NCI-H187 treated with DMSO at 0.1 percent for 48 hours (cell line): ENCODE data around the gene ZDHHC7.
A peak's percentile ranks its signal among the peaks of the same experiment; 100 is the strongest.
"Not testable (repeated sequence)": the region's sequence is repeated elsewhere in the genome, so short reads cannot be mapped to it uniquely, and the experiment has no call there.

Experiments
- DNase-seq: peaks from one replicate; lab custom pipeline; 2025; lab: John Stamatoyannopoulos, UW

The ZDHHC7 gene

DNA sequence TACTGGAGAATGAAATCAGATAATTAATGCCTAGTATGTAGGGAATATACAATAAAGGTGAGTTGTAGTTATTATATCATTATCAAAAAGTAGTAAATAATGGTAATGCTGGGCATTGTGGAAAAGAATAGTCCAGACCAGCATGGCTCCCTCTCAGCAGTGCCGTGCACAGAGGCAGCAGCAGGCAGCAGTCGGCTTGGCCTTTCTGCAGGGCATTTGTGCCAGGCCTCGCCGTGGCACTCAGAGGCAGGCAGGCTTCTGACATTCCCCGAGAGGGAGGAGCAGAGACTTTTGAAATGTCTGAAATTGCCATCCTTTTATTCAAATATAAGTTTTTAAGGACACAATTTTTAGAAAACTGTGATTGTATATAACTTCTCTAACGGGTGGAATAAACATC, 31.3 kb upstream of the ZDHHC7 start:
- no peak for DNase-seq

DNA sequence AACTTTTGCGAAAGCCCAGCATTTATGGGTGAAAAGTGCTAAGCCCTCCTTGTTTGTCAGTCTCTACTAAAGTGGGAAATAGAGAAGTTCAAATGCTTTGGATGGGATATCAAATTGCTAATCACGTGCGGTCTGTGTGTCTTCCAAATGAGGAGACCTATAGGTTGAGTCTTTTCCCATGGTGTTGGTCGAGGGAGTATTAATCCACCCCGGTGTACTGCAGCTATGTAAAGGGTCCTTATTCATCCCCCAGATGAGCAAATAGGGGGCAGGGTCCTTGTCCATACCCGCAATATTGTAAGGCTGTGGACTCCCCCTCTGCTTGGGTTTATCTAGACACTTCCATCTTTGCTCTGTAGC, 30.8 kb upstream of the ZDHHC7 start:
- DNase-seq = no peak

DNA sequence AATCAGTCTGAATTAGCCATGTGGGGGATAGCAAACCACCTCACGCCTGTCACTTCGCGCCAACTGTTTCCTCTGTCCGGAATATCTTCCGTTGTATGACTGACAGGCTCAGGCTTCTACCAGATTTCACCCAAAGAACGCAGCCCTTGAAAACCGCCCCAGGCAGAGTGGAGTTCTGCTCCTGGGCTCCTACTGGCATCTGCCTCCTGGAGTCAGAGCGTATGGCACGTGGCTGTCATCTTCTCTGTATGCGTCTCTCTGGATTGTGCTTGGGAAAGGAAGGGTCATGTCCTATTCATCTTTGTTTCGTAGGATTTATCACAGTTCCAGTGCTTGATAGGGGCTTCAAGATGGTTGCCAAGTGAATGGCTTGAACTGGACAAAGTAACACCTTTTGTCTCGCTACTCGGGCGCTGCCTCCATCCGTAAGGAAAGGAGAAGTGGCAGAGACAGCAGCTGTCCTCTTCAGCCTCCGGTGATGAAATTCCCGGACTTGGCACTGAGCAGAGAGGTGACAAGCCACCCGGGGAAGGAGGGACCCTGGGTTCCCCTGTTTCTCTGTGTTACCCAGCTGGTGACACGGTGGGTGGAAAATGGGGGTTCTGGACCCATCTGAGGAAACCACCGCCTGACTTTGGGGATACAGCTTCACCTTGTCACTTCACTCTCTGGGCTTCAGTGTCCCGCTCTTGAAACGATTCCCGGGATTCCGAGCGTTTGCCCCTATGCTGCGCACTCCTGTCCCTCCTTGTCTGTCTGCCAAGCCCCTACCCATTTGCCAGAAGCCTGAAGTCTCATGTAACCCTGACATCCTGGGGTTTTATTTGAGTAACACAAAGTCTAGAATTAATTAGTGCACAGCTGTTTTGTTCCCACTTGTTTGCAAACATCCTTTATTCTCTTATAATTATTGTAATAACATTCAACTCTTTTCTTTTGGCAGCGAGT, 30.2 kb upstream of the ZDHHC7 start:
- no peak for DNase-seq

DNA sequence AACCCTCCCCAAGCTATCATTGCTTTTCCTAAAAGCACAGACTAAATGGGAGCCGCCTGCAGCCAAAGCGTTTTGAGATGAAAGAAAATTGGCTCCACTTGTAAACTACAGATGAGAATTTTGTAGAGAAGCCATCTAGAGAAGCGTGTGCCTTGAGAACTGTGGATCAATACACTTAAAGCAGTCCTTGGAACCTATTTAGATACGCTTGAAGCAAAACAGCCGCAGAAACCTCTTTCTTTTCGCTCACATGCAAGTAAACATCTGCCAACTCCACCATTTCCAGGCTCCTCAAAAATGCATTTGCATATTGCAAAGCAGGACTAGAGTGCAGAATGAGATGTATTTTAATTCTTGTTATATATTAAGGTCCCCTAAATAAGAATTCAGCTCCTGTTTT, 29.4 kb upstream of the ZDHHC7 start:
- peak; percentile 5 for DNase-seq

DNA sequence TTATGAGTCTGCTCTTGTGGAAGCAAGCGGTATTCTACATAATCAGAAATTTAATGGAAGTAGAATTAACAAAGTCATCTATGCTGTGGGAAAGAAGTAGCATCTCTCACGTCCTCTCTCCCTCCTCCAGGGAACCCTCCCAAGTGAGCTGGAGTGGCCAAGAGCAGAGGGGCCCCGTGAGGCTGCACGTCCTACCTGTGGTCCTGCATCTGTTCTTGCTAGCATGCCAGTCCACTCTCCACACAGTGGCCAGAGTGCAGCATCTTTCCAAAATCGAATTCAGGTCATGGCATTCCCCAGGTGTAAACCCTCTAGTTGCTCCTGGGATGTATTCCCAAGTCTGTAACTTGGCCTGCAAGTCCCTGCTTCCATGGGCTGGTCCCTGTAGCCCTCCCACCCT, 26.4 kb upstream of the ZDHHC7 start:
- no peak for DNase-seq

DNA sequence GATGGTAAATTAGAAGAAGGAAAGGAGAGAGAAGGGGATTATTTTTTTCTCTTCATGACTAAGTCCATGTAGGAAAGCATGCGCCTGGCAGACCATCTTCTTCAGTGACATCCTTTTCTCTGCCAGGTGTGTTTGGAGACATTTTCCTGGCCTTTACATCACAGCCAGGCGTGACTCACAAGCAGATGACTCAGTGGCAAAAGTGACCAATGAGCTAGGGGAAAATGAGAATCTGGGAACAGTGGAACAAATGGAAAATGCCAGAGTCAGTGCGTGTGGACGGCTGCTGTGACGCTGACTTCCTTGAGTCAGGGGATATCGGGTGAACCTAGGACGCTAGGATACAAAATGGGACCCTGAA, 25.7 kb upstream of the ZDHHC7 start:
- no peak for DNase-seq

DNA sequence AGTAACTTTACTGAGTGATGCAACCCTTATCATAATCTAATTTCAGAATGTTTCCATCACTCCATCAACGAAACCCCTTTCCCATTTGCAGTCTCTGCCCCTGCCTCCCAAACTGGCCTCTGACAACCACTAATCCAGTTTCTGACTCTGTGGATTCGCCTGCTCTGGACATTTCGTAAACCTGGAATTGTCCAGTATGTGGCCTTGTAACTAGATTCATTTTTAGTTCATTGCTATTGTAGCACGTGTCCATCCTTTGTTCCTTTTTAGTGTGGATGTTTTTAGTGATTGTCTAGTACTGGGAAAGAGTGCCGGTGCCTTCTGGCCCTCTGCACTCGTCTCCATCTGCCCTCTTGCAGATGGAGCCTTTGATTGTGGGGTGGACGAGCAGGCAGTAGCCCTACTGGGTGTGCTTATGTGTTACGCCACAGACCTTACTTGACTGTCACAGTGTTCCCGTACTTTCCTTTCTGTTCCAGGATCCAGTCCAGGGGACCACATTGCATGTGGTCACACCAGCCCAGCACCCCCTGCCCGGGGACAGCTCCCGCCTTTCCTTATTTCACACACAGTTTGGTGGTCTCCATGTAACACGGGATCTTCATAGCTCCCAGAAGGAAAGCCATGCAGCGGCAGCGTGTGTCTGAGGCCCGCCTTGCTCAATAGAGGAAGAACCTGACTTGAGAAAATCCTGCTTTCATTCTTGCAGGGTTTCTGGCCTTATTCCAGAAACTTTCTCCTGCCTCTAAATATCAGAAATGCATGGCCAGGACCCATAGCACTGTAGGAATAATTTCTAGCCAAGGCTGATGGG, 25.1 kb upstream of the ZDHHC7 start:
- no peak for DNase-seq

DNA sequence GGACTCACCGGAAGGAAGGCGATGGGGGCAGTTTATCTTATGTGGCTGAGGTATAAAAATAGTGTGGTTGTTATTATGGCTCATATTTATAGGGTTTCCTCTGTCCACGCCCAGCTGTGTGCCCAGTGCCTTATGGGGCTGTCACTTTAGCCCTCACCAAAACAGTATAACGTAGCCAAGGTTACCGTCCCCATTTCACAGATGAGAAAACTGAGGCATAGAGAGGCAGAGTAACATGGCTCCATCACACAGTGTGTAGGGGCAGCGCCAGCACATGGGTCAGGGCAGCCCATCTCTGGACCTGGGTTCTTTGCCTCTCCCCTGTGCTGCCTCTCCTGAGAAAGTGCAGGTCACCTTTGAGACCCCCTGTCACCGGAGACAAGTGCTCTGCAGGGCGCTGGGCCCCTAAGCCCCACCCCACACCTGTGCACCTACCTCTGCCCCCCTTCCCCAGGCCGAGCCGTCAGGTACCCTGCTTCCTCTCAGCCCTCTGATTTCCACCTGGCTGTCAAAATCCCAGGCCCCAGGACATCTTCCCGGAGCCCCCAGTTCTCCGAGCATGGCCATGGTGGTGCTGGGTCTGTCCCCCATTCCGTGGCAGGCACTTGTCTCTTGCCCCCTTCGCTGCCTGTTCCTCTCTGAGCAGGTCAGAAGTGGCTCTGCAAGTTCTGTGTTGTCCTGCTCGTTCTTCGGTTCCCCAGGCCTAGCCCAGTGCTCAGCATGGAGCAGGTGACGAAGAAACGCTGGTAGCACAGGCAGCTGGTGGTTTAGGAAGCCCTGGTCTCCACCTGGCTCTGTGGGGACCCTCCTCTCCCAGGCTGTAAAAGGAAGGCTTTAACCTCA, 23.5 kb upstream of the ZDHHC7 start:
- no peak for DNase-seq

DNA sequence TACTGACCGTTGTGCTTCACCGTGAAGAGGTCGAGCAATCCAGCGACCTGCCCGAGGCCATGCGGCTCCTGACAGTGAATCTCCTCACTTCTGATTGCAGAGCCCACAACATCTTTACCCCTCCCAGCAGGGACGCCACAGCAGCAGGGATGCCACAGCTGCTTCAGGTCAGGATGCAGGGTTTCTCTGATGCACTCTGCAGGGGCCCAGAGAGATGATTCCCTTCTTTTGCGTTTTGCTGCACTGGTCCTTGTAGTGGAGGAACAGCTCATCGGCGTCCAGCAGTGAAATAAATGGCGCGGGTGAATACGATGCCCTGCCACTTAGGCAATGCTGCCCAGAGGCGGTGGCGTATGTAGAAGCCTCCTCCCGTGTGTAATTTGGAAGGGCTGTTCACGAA, 21.8 kb upstream of the ZDHHC7 start:
- no peak for DNase-seq

DNA sequence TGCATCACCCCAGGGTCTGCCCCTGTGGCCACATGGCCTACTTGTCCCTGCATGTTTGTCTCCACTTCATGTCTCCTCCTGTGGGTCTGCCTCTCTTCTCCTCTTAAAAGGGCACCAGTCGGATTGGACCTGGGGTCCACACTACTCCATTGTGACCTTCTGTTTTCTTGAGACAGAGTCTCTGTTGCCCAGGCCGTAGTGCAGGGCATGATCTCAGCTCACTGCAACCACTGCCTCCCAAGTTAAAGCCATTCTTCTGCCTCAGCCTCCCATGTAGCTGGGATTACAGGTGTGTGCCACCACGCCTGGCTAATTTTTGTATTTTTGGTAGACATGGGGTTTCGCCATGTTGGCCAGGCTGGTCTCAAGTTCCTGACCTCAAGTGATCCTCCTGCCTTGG, 20.9 kb upstream of the ZDHHC7 start:
- DNase-seq = not testable (repeated sequence)

DNA sequence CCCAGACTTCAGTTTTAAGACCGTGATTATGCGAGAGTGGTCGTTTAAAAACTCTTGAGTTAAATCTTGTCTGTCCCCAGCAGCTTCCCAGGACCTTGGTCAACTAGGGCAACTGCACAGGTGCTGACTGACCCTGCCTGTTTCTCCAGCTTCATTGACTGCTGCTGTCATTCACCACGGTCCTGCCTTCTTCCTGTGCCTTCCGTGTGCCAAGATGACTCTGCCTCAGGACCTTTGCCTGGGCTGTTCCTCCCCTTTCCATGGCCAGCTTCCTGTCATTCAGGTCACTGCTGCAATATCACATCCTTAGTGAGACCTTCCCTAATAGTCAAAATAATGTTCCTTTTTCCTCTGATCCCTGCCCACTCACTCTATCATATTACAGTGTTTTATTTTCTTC, 20.1 kb upstream of the ZDHHC7 start:
- no peak for DNase-seq

DNA sequence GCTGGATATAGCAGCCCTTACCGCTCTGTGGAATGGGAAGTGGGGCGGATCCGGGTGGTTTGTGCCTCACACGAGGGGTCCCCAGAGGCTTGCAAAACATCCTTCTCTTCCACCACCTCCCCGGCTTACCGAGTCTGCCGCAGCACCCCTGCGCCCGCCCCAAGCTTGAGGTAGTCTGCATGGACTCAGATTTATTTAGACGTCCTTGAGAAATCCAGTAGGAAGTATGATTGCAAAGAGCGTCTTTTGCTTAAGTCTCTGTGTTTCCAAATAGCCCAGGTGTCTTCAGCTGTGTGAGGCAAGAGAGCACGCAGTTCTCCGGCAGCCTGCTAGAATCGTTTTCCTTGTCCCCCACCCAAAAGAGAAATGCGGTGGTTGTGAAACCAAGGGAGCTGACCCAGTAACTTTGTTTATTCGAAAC, 18.7 kb upstream of the ZDHHC7 start:
- DNase-seq = no peak

DNA sequence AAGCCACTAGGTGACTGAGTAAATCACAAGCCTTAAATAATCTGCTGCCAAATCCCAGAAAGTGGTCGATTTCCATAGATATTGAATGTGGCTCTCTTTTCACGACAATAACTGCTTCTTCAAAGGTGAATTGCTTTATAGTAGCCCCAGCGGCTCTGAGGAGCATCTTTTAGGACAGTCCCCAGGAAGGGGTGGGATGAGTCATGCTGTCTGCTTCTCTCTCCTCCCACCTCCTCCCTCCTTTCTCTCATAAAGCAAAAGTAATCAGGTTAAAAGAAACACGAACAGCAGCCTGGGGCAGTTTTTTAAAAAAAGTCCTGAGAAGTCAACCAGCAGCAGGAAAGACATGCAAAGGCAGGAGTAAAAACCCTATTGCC, 18.1 kb upstream of the ZDHHC7 start:
- DNase-seq = no peak

DNA sequence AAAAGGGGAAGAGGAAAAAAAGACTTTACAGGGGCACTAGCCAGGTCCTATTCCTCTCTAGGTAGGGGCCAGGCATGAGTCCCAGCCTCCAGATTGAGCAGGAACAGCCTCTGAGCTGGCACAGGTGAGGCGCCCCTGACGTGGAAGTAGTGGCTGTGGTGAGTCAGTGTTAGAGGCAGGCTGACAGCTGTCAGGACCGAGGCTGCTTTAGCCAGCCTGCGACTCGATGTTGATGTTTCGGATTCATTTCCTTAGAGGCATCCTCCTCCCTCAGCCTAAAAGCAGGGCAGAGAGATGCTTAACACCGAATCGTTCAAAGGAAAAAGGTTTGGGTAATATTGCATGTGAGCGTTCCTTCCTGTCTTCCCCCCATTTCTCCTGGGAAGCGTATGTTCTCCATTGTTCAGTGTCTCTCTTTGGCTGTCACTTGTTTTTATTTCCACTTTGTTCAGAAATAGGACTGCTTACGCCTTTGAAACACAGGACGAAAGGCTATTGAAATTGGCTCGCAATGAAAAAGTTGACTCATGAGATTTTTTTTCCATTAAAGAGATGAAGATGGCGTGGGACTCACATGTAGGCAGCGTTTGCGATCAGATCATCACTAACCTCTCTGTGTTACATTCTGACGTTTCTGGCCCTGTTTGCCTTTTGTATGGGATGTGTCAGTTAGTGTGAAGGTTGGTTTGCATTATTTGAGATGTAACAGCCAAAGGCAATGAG, 17.5 kb upstream of the ZDHHC7 start:
- no peak for DNase-seq

DNA sequence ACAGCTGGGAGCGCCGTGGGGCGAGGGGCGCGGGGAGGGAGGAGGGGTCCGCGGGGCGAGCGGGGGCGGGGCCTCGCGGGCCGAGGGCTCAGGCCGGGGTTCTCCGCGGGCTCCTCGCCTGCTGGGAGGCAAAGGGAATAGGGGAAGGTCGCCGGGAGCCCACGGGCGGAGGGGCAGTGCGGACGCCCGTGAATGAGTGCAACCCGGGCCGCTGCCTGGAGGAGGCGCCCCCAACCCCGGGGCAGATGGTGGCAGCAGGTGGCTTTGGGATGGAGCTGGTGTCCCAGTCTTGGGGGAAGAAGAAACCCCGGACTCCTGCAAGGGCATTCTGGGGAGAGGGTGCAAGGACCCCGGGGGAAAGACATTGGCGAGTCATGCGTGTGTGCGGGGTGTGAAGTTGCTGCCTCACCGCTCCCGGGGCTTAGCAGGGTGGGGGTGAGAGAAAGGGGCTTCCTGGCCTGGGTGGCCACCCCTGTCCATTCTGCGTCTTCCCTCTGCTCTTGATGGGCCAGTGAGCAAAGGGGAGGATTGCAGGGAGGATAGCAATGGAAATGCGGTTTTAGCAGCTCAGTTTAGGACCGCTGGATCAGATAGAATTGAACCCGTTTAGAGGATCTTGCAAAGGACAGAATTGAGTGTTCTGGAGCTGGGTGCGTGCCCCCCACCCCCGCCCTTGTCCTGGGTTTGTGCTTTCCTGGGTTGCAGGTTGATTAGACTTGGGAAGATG, 16.8 kb upstream of the ZDHHC7 start:
- no peak for DNase-seq

DNA sequence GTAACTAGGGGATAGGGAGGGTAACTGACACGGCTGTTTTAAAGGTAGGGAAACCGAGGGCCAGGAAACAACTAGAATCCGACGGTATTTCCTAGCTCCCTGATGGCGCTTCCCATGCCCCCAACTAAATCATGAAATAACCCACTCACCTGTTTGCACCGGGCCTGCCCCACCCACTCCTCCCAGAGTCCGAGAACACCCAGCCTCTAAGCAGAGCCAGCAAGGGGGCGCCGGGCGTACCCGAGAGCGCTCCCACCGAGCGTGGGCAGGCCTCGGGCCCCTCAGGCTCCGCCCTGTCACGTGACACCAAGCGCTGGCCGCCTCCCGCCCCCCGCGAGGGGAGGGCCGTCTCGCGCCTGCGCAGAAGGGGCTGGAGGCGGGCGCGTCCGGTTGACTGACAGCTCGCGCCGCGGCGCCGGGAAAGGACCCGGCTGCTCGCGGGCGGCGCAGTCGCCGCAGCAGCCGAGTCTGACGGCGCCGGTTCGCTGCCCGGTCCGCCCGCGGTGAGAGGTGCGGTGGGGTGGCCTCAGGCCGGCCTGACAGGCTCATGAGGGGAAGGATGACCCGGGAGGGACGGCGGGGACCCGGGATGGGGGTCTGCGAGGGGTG, 16.1 kb upstream of the ZDHHC7 start, which contains the start of gene KIAA0513:
KIAA0513 (plus strand) TSS at position 447 of the 609 bp plus-strand sequence. CDS start 39,277 bp downstream, outside the sequence.
- DNase-seq = no peak

DNA sequence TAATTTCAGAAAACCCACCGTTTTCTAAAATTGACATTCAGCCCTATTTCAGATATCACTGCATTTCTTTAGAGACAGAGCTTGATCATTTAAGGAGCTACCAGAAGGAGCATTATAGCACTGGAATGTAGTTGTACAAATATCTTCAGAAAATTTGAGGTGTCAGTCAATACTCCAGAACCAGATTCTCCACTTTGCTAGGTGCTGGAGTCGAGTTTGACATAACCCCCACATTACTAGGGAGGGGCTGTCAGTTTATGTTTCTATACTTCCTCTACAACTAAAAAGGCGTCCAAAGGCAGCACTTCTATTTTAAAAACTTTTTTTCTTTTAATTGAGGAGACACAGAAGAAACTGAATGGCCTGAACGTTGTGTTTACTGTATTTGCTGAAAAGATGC, 15.4 kb upstream of the ZDHHC7 start:
- no peak for DNase-seq

DNA sequence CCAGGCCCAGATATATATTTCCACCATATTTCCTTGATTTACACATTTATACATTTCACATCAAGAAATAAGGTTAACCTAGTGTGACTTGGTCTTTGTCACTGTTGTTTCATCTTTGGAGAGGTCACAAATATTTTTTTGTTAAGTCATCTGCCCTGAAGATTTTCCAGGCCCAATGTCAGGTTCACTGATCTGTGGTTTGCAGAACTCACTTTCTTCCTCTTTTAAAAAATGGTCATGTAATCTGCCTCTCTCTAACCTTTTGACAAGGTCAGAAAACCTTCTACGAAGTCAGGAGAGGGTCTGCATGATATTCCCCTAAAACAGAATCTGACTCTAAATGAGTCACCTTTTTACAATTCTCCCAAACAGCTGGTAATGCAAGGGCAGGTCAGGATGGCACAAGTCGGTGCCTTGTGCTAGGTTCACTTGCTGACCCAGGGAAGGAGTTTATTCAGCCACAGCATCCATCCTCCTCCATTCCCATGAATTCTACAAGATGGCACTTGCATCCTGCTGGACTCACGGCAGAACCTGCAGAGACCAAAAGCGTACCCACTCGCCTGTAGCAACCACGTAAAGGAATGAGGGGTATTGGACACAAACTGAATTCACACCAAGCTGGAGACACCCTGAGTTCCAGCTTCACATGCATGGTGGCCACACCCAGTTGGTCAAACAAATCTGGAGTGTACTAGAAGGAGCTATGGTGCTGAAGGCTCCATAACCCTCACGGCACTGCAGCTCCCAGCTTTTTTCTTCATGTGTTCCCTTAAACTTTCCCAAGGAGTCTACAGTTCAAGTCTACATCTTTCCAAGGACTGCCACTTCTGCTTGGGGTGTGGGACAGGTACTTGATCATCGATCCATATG, 14.7 kb upstream of the ZDHHC7 start:
- no peak for DNase-seq

DNA sequence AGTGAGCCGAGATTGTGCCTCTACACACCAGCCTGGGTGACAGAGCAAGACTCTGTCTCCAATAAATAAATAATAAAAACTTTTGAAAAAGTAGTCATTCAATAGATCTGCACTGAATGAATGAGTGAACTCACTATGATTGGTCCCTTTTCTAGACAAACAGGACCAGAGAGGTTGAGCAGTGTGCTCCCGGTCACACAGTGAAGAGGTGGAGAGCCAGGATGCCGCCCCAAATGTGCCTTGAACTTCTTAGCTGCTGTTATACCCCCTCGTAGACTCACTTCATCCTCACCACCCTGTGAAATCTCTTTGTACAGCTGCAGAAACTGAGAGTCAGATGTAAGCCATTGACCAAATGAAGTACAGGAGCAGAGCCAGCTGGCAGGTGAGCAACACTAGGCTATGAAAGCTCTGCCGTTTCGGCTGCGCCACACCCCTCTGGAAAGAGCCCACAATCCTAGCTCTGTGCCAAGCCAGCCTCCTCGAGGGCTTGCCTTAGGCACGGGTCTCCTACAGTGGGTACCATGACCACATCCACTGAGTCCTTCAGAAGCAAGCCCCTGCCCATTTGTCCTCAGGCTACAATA, 8.4 kb upstream of the ZDHHC7 start:
- no peak for DNase-seq
